Panc1 (cell line): ENCODE measurements around the gene SSUH2. TPM values are rescaled to one million over a fixed set of nuclear protein-coding genes. Genes with fewer than 3 reads are reported as not detected.

Experiments used
- ATAC-seq: fragments of 200-7000 bp; cut with Tn5 transposase; 2 replicates; pipeline ENCODE4 v1.9.1; 2020; ENCODE audit warnings: mild to moderate bottlenecking, moderate library complexity
- BruUV-seq: library from RNA; stranded (reverse); fragments of 400-500 nt; replicated peaks from 2 replicates; lab custom pipeline; 2021; lab: Mats Ljungman, UMichigan
- CTCF ChIA-PET: fragments of 300-600 bp; sonication (Branson Sonifier 250); formaldehyde crosslinking; loops from one replicate; lab custom pipeline; 2022; ENCODE audit warnings: antibody characterized with exemption; lab: Charles Lee
- POLR2A ChIA-PET: fragments of 300-600 bp; sonication (Branson Sonifier 250); formaldehyde crosslinking; loops from one replicate; lab custom pipeline; 2022; ENCODE audit warnings: antibody characterized with exemption; lab: Charles Lee
- DNase-seq: peaks from one replicate; pipeline ENCODE4 v3.0.0-alpha.2; 2010; ENCODE audit warnings: low read depth, low spot score
- H3K27ac ChIP-seq: 2 replicates; pipeline ENCODE4 v1.5.1; 2011; ENCODE audit warnings: mild to moderate bottlenecking, low read length, inconsistent platforms
- H3K27me3 ChIP-seq: fragments of 200-500 bp; sonication (Bioruptor generic); 2 replicates; pipeline ENCODE4 v1.6.0; 2014; ENCODE audit warnings: low read length, inconsistent platforms; ENCODE audit not compliant: control insufficient read depth, insufficient read depth
- H3K36me3 ChIP-seq: fragments of 200-500 bp; sonication (Bioruptor generic); 2 replicates; pipeline ENCODE4 v1.5.1; 2014; ENCODE audit warnings: inconsistent platforms, mild to moderate bottlenecking, low read length, moderate library complexity; ENCODE audit not compliant: control insufficient read depth, insufficient read depth
- H3K4me1 ChIP-seq: 2 replicates; pipeline ENCODE4 v1.5.1; 2011; ENCODE audit warnings: inconsistent platforms, mild to moderate bottlenecking, low read length, moderate library complexity; ENCODE audit not compliant: control insufficient read depth, insufficient read depth
- H3K4me3 ChIP-seq, 2 experiments: 2 replicates each; pipeline ENCODE4 v1.5.1; 2011 to 2012; ENCODE audit warnings: low read depth in 2 of 2, low read length in 2 of 2, mild to moderate bottlenecking in 2 of 2, inconsistent platforms in 1 of 2, moderate library complexity in 1 of 2
- H3K9me3 ChIP-seq: fragments of 200-500 bp; sonication (Bioruptor generic); 2 replicates; pipeline ENCODE4 v1.5.1; 2014; ENCODE audit warnings: low read depth, mild to moderate bottlenecking, inconsistent platforms, low read length, moderate library complexity; ENCODE audit not compliant: control insufficient read depth, insufficient read depth
- POLR2AphosphoS5 ChIP-seq: IDR thresholded peaks from 2 replicates; pipeline ENCODE4 v1.6.1; 2012; ENCODE audit warnings: mild to moderate bottlenecking, low read depth, low read length, moderate library complexity
- REST ChIP-seq, 2 experiments: IDR thresholded peaks; 2 replicates each; pipeline ENCODE4 v1.6.1; 2011 to 2012; ENCODE audit warnings: low read depth in 2 of 2, control low read depth in 1 of 2, low read length in 1 of 2, mild to moderate bottlenecking in 1 of 2, moderate library complexity in 1 of 2; ENCODE audit not compliant: insufficient read depth in 1 of 2
- SIN3A ChIP-seq: IDR thresholded peaks from 2 replicates; pipeline ENCODE4 v1.6.1; 2012; ENCODE audit warnings: low read depth, mild to moderate bottlenecking, low read length, moderate library complexity, borderline replicate concordance; ENCODE audit not compliant: insufficient read depth
- TCF7L2 ChIP-seq: IDR thresholded peaks from 2 replicates; pipeline ENCODE4 v1.6.1; 2011; ENCODE audit warnings: mild to moderate bottlenecking, low read depth, low read length, inconsistent platforms
- in situ Hi-C: cut with HindIII; loops from 2 replicates; pipeline ENCODE4 v1.10.0; 2016; ENCODE audit warnings: low sequenced_read_pairs, low pct_unique_long_range_greater_than_20kb
- intact Hi-C: fragments of 100-400 bp; cut with micrococcal nuclease; formaldehyde crosslinking; loops from one replicate; pipeline ENCODE4 v1.10.0; 2022; ENCODE audit not compliant: unreplicated experiment
- total RNA-seq: library from RNA; stranded (reverse); gene quantifications from one replicate; pipeline ENCODE4 v1.2.1, GENCODE V29; 2021; ENCODE audit not compliant: unreplicated experiment
- TF ChIP-seq, protein P1 (sequence below): fragments of 450-650 bp; IDR thresholded peaks from 2 replicates; pipeline ENCODE4 v1.5.1; 2017; ENCODE audit warnings: mild to moderate bottlenecking

Gene SSUH2
- total RNA-seq, 1 experiment from 2014 or later: not detected

DNA sequence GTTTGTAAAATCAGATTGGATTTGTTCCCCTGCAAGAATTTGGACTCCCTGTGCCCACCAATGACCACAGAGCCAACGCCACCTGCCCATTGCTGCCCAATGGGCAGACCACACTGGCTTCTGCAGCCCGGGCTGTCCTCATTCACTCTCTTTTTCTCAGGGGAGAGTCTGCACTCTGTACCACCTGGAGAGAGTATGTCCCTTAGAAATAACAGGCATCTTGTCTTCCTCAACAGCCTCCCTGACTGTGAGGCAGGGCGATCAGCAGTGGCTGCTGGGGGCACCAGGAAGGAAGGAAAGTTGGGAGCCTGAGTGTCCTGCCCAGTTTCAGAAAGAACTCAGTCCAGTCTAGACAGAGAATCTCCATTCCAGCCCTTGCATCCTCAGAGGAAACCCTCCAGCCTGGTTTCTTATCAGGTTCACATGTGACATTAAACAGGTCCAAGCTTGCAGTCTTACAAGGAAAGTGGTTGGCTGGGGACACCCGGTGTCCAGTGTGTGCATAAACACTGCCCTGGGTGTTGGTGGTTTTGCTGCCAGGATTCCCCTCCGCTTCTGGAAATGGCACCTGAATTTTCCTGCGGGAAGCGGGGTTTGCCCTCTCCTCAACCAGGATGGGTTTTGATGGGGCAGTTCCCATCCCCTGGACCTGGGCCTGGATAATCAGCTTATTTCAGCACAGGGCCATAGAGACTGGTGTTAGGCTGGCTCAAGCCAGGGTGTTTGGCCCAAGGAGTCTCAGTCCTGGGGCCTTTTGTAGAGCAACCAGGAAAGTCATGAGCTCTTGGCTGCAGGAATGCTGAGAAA, 37.2 kb downstream of the SSUH2 start:
- intact Hi-C loops: loop anchor here (5.0 kb wide), 1 partner anchor 165 kb away; no protein-coding TSS in a partner anchor
- DNase-seq: no peak

GRCh38 chr3:8606701-8607231, 37.8 kb downstream of the SSUH2 start:
- intact Hi-C loops (loop anchor here (5.0 kb wide), 1 partner anchor 164 kb away; no protein-coding TSS in a partner anchor), in situ Hi-C loops (no loop called here)
- POLR2A ChIA-PET: no interaction called here
- no peak overlapping the region for H3K4me3 ChIP-seq
- no peaks in the 10 kb centered on the region for H3K36me3 ChIP-seq
- H3K9me3 ChIP-seq: no peaks in the 10 kb centered on the region
- TF ChIP-seq SIN3A (no peak), REST (IDR thresholded peaks at IDR 0.05; ENCODE audit: insufficient read depth in 1 of 2, low read depth in 2 of 2, low read length in 1 of 2) (no peak), TCF7L2 (no peak), POLR2AphosphoS5 (no peak)
- TF ChIP-seq, protein P1, sequence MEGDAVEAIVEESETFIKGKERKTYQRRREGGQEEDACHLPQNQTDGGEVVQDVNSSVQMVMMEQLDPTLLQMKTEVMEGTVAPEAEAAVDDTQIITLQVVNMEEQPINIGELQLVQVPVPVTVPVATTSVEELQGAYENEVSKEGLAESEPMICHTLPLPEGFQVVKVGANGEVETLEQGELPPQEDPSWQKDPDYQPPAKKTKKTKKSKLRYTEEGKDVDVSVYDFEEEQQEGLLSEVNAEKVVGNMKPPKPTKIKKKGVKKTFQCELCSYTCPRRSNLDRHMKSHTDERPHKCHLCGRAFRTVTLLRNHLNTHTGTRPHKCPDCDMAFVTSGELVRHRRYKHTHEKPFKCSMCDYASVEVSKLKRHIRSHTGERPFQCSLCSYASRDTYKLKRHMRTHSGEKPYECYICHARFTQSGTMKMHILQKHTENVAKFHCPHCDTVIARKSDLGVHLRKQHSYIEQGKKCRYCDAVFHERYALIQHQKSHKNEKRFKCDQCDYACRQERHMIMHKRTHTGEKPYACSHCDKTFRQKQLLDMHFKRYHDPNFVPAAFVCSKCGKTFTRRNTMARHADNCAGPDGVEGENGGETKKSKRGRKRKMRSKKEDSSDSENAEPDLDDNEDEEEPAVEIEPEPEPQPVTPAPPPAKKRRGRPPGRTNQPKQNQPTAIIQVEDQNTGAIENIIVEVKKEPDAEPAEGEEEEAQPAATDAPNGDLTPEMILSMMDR: no peak
- no TSS peak for BruUV-seq
- ATAC-seq (no peak), DNase-seq (no peak)
- no peaks in the 10 kb centered on the region for H3K4me1 ChIP-seq
- H3K27ac ChIP-seq: no peak overlapping the region
- no peaks in the 10 kb centered on the region for H3K27me3 ChIP-seq
- CTCF ChIA-PET: interaction anchor here (0.9 kb wide), 1 partner anchor 164 kb away, joined by 3 read pairs; no protein-coding TSS in a partner anchor

More for the DNA sequence above, 37.2 kb downstream of the SSUH2 start:
- Histone ChIP-seq H3K4me1 (no peaks in the 10 kb centered on the region), H3K36me3 (no peaks in the 10 kb centered on the region), H3K27me3 (no peaks in the 10 kb centered on the region), H3K27ac (no peak overlapping the region), H3K4me3 (no peak overlapping the region), H3K9me3 (no peaks in the 10 kb centered on the region)
- ChIA-PET CTCF (interaction anchor here (0.9 kb wide), 1 partner anchor 165 kb away, joined by 3 read pairs; no protein-coding TSS in a partner anchor), POLR2A (no interaction called here)
- peak; percentile 84; the same call in 1 of the 2 replicates for ATAC-seq
- TF ChIP-seq, protein P1: peak; percentile 56
- TF ChIP-seq SIN3A: no peak
- in situ Hi-C loops: no loop called here
- BruUV-seq: no TSS peak
